ENCODE measurements around the gene ZNF280D.

ZNF280D gene

GRCh38 chr15:56763141-56763895 lies 30.0 kb upstream of the ZNF280D start:
- DNase-seq: no peak
- no peak for TF ChIP-seq CTCF (IDR thresholded peaks at IDR 0.05; ENCODE audit: low read depth, low read length)
- Histone ChIP-seq H3K4me3 (ENCODE audit: low read depth, low read length) (no peak overlapping the region), H3K4me1 (no peaks in the 10 kb centered on the region; the same call in 1 of the 2 replicates), H3K27me3 (no peaks in the 10 kb centered on the region), H3K9me3 (no peaks in the 10 kb centered on the region), H3K36me3 (no peaks in the 10 kb centered on the region)

- Histone ChIP-seq H3K4me3 (ENCODE audit: low read depth, low read length) (no peak overlapping the region), H3K36me3 (no peaks in the 10 kb centered on the region), H3K9me3 (no peaks in the 10 kb centered on the region), H3K27me3 (no peaks in the 10 kb centered on the region), H3K4me1 (no peaks in the 10 kb centered on the region; the same call in 1 of the 2 replicates)
- DNase-seq: no peak
- no peak for TF ChIP-seq CTCF (IDR thresholded peaks at IDR 0.05; ENCODE audit: low read depth, low read length)
Measured at GRCh38 chr15:56760186-56760585, 26.9 kb upstream of the ZNF280D start.

GRCh38 chr15:56759450-56759845 lies 26.1 kb upstream of the ZNF280D start:
- DNase-seq: no peak
- H3K4me1 ChIP-seq: no peaks in the 10 kb centered on the region; the same call in 1 of the 2 replicates
- no peak for TF ChIP-seq CTCF (IDR thresholded peaks at IDR 0.05; ENCODE audit: low read depth, low read length)
- no peak overlapping the region for H3K4me3 ChIP-seq (ENCODE audit: low read depth, low read length)
- no peaks in the 10 kb centered on the region for H3K27me3 ChIP-seq
- H3K9me3 ChIP-seq: no peaks in the 10 kb centered on the region
- no peaks in the 10 kb centered on the region for H3K36me3 ChIP-seq

- Histone ChIP-seq H3K4me3 (ENCODE audit: low read depth, low read length) (no peak overlapping the region), H3K36me3 (no peaks in the 10 kb centered on the region), H3K4me1 (no peaks in the 10 kb centered on the region; the same call in 1 of the 2 replicates), H3K9me3 (no peaks in the 10 kb centered on the region), H3K27me3 (no peaks in the 10 kb centered on the region)
- no peak for DNase-seq
- TF ChIP-seq CTCF (IDR thresholded peaks at IDR 0.05; ENCODE audit: low read depth, low read length): no peak
Measured at GRCh38 chr15:56758770-56759449, 25.6 kb upstream of the ZNF280D start.

GRCh38 chr15:56757875-56758274 lies 24.6 kb upstream of the ZNF280D start:
- DNase-seq: no peak
- Histone ChIP-seq H3K27me3 (no peaks in the 10 kb centered on the region), H3K4me3 (ENCODE audit: low read depth, low read length) (no peak overlapping the region), H3K4me1 (no peaks in the 10 kb centered on the region; the same call in 1 of the 2 replicates), H3K36me3 (no peaks in the 10 kb centered on the region), H3K9me3 (no peaks in the 10 kb centered on the region)
- no peak for TF ChIP-seq CTCF (IDR thresholded peaks at IDR 0.05; ENCODE audit: low read depth, low read length)

Measured in BE2C (cell line).